ENCODE results near the gene INTS11.
A peak's percentile ranks its signal among the peaks of the same experiment; 100 is the strongest.
"Not testable (repeated sequence)": the region's sequence is repeated elsewhere in the genome, so short reads cannot be mapped to it uniquely, and the experiment has no call there.

Gene INTS11

GRCh38 chr1:1324524-1325287, at the start of gene INTS11, which contains the start of gene CPTP:
TSS of gene INTS11 (minus strand) at chr1:1324660. CDS start at chr1:1324608, 52 bp downstream.
TSS of gene CPTP (plus strand) at chr1:1324802. CDS start at chr1:1326911, 2,109 bp downstream.
- no peak within 1 kb of the TSS for H3K27ac ChIP-seq (ENCODE audit: low read length)
- peak within 1 kb of the TSS; percentile 77 for H3K9ac ChIP-seq (ENCODE audit: low read length)
- peak within 1 kb of the TSS; percentile 84 for H3K4me3 ChIP-seq (ENCODE audit: low read length)
- H3K9me3 ChIP-seq (ENCODE audit: control insufficient read depth, low read depth, low read length): no peaks in the 10 kb centered on the region
- no peaks in the 10 kb centered on the region for H3K27me3 ChIP-seq (ENCODE audit: control insufficient read depth, insufficient read depth, low read length)
- peaks cover 2% of the 10 kb centered on the region for H3K36me3 ChIP-seq (ENCODE audit: control insufficient read depth, low read depth, low read length)
- no peaks in the 10 kb centered on the region for H3K4me1 ChIP-seq (ENCODE audit: control insufficient read depth, low read depth, low read length)

- Histone ChIP-seq H3K36me3 (ENCODE audit: control insufficient read depth, low read depth, low read length) (no peaks in the 10 kb centered on the region), H3K27ac (ENCODE audit: low read length) (no peak overlapping the region), H3K27me3 (ENCODE audit: control insufficient read depth, insufficient read depth, low read length) (no peaks in the 10 kb centered on the region), H3K9ac (ENCODE audit: low read length) (peak overlapping the region; percentile 88), H3K4me3 (ENCODE audit: low read length) (peak overlapping the region; percentile 79), H3K4me1 (ENCODE audit: control insufficient read depth, low read depth, low read length) (no peaks in the 10 kb centered on the region), H3K9me3 (ENCODE audit: control insufficient read depth, low read depth, low read length) (no peaks in the 10 kb centered on the region)
These were observed 49.5 kb upstream of the INTS11 start for GRCh38 chr1:1373815-1374588.

GRCh38 chr1:1373051-1373814, 48.8 kb upstream of the INTS11 start:
- Histone ChIP-seq H3K4me3 (ENCODE audit: low read length) (no peak overlapping the region), H3K4me1 (ENCODE audit: control insufficient read depth, low read depth, low read length) (no peaks in the 10 kb centered on the region), H3K27me3 (ENCODE audit: control insufficient read depth, insufficient read depth, low read length) (no peaks in the 10 kb centered on the region), H3K36me3 (ENCODE audit: control insufficient read depth, low read depth, low read length) (no peaks in the 10 kb centered on the region), H3K27ac (ENCODE audit: low read length) (no peak overlapping the region), H3K9ac (ENCODE audit: low read length) (no peak overlapping the region), H3K9me3 (ENCODE audit: control insufficient read depth, low read depth, low read length) (no peaks in the 10 kb centered on the region)

- Histone ChIP-seq H3K4me3 (ENCODE audit: low read length) (no peak overlapping the region), H3K9me3 (ENCODE audit: control insufficient read depth, low read depth, low read length) (peaks cover 4% of the 10 kb centered on the region), H3K27ac (ENCODE audit: low read length) (no peak overlapping the region), H3K9ac (ENCODE audit: low read length) (no peak overlapping the region), H3K36me3 (ENCODE audit: control insufficient read depth, low read depth, low read length) (no peaks in the 10 kb centered on the region), H3K27me3 (ENCODE audit: control insufficient read depth, insufficient read depth, low read length) (no peaks in the 10 kb centered on the region), H3K4me1 (ENCODE audit: control insufficient read depth, low read depth, low read length) (no peaks in the 10 kb centered on the region)
These were observed 47.6 kb upstream of the INTS11 start for GRCh38 chr1:1371746-1372711.

- no peaks in the 10 kb centered on the region for H3K27me3 ChIP-seq (ENCODE audit: control insufficient read depth, insufficient read depth, low read length)
These were observed 46.9 kb upstream of the INTS11 start for GRCh38 chr1:1371364-1371745.

GRCh38 chr1:1370771-1371300, 46.4 kb upstream of the INTS11 start:
- Histone ChIP-seq H3K4me1 (ENCODE audit: control insufficient read depth, low read depth, low read length) (no peaks in the 10 kb centered on the region), H3K27me3 (ENCODE audit: control insufficient read depth, insufficient read depth, low read length) (no peaks in the 10 kb centered on the region), H3K9ac (ENCODE audit: low read length) (no peak overlapping the region), H3K27ac (ENCODE audit: low read length) (no peak overlapping the region), H3K36me3 (ENCODE audit: control insufficient read depth, low read depth, low read length) (no peaks in the 10 kb centered on the region), H3K9me3 (ENCODE audit: control insufficient read depth, low read depth, low read length) (peaks cover 13% of the 10 kb centered on the region), H3K4me3 (ENCODE audit: low read length) (no peak overlapping the region)

More at GRCh38 chr1:1371364-1371745, 46.9 kb upstream of the INTS11 start:
- no peak overlapping the region for H3K4me3 ChIP-seq (ENCODE audit: low read length)
- no peaks in the 10 kb centered on the region for H3K4me1 ChIP-seq (ENCODE audit: control insufficient read depth, low read depth, low read length)
- H3K9ac ChIP-seq (ENCODE audit: low read length): no peak overlapping the region
- no peaks in the 10 kb centered on the region for H3K36me3 ChIP-seq (ENCODE audit: control insufficient read depth, low read depth, low read length)
- peaks cover 10% of the 10 kb centered on the region for H3K9me3 ChIP-seq (ENCODE audit: control insufficient read depth, low read depth, low read length)
- no peak overlapping the region for H3K27ac ChIP-seq (ENCODE audit: low read length)

GRCh38 chr1:1370094-1370493, 45.6 kb upstream of the INTS11 start:
- not testable (repeated sequence) for H3K4me1 ChIP-seq (ENCODE audit: control insufficient read depth, low read depth, low read length); H3K9ac ChIP-seq (ENCODE audit: low read length); H3K36me3 ChIP-seq (ENCODE audit: control insufficient read depth, low read depth, low read length); H3K27ac ChIP-seq (ENCODE audit: low read length); H3K4me3 ChIP-seq (ENCODE audit: low read length); H3K27me3 ChIP-seq (ENCODE audit: control insufficient read depth, insufficient read depth, low read length)
- H3K9me3 ChIP-seq (ENCODE audit: control insufficient read depth, low read depth, low read length): peaks cover 13% of the 10 kb centered on the region

GRCh38 chr1:1367315-1367714, 42.9 kb upstream of the INTS11 start:
- Histone ChIP-seq H3K27ac (ENCODE audit: low read length) (no peak overlapping the region), H3K36me3 (ENCODE audit: control insufficient read depth, low read depth, low read length) (no peaks in the 10 kb centered on the region), H3K9me3 (ENCODE audit: control insufficient read depth, low read depth, low read length) (peaks cover 13% of the 10 kb centered on the region), H3K4me1 (ENCODE audit: control insufficient read depth, low read depth, low read length) (no peaks in the 10 kb centered on the region), H3K27me3 (ENCODE audit: control insufficient read depth, insufficient read depth, low read length) (no peaks in the 10 kb centered on the region), H3K9ac (ENCODE audit: low read length) (no peak overlapping the region), H3K4me3 (ENCODE audit: low read length) (no peak overlapping the region)

- Histone ChIP-seq H3K4me1 (ENCODE audit: control insufficient read depth, low read depth, low read length) (peaks cover 3% of the 10 kb centered on the region), H3K9me3 (ENCODE audit: control insufficient read depth, low read depth, low read length) (peaks cover 13% of the 10 kb centered on the region), H3K4me3 (ENCODE audit: low read length) (no peak overlapping the region), H3K27me3 (ENCODE audit: control insufficient read depth, insufficient read depth, low read length) (no peaks in the 10 kb centered on the region), H3K27ac (ENCODE audit: low read length) (no peak overlapping the region), H3K36me3 (ENCODE audit: control insufficient read depth, low read depth, low read length) (no peaks in the 10 kb centered on the region), H3K9ac (ENCODE audit: low read length) (no peak overlapping the region)
These were observed 42.2 kb upstream of the INTS11 start for GRCh38 chr1:1366699-1367066.

- no peak overlapping the region for H3K27ac ChIP-seq (ENCODE audit: low read length)
- peaks cover 3% of the 10 kb centered on the region for H3K4me1 ChIP-seq (ENCODE audit: control insufficient read depth, low read depth, low read length)
- no peak overlapping the region for H3K4me3 ChIP-seq (ENCODE audit: low read length)
- no peaks in the 10 kb centered on the region for H3K36me3 ChIP-seq (ENCODE audit: control insufficient read depth, low read depth, low read length)
- H3K27me3 ChIP-seq (ENCODE audit: control insufficient read depth, insufficient read depth, low read length): no peaks in the 10 kb centered on the region
- H3K9ac ChIP-seq (ENCODE audit: low read length): no peak overlapping the region
- peaks cover 13% of the 10 kb centered on the region for H3K9me3 ChIP-seq (ENCODE audit: control insufficient read depth, low read depth, low read length)
These were observed 41.6 kb upstream of the INTS11 start for GRCh38 chr1:1365875-1366698.

Measured in iPS-18a (cell line).